ENCODE data around the gene CDNF.

The CDNF gene

DNA sequence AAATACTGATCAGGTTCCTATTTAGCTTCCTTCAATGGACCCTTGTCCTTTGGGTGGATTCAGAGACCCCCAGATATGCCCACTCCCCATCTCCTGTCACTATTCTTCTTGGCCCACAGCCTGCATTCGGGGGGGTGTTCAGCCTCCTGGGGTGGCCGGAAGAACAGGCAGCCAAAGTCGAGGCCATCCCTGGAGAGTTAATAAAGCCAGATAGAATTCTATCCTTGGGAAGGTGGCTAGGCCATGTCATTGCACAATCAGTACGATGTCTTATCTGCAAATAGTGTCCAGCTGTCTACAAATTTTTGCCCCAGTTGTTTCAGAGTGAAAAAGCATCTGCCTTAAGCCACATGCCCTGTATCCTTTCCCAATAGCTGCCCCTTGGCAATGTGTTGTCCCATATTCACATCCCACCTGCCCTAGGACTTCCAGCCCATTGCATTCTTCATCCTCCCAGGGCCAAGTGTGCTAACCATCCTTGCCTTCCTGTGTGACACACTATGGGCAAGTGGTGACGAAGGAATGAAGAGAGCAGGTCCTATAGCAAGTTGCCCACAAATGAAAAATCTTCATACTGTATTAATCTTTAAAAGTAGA lies 53.3 kb downstream of the CDNF start:
- DNase-seq: no peak

DNA sequence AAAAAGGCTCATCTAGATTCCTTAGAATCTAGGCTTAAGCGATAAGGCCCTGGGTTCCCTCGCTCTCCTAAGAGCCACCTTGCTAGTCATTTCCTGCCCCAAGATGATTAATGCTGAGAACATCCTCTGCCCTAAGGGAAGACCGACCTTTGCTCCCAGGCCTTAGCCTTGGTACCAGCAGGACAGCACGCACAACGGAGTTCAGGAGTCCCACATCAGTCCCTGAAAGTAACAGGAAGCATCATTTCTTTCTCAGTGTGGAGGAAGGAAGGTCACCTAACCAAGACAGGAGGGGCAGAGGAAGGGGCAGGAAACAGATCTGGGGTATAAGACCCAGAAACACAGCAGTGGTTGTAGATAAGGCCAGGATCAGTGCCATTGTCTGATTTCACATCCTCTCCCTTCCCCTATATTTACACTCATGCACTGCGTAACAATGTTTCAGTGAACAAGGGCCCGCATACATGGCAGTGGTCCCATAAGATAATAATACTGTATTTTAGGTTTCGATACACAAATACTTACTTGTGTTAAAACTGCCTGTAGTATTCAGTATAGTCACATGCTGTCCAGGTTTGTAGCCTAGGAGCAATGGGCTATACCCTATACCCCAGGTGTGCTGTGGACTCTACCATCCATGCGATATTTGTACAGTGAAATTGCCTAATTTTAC lies 55.0 kb downstream of the CDNF start:
- no peak for DNase-seq

DNA sequence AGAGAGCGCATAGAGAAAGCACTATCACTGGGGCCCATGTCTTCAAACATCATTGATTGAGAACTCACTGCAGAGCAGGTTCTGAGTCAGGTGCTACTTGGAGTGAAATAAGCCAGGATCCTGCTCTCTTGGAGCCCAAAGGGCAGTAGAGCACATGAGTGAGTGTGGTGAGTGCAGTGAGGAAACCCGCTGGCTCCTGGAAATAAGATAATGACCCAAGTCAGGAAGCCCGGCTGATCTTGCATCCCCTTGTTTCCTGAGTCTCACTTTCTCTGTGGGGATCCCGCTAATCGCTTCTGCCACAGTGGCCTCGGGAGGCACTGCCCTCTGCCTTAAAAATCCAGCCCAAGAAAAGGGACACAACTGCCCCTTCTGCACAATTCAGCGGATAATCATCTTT lies 56.1 kb downstream of the CDNF start:
- no peak for DNase-seq

DNA sequence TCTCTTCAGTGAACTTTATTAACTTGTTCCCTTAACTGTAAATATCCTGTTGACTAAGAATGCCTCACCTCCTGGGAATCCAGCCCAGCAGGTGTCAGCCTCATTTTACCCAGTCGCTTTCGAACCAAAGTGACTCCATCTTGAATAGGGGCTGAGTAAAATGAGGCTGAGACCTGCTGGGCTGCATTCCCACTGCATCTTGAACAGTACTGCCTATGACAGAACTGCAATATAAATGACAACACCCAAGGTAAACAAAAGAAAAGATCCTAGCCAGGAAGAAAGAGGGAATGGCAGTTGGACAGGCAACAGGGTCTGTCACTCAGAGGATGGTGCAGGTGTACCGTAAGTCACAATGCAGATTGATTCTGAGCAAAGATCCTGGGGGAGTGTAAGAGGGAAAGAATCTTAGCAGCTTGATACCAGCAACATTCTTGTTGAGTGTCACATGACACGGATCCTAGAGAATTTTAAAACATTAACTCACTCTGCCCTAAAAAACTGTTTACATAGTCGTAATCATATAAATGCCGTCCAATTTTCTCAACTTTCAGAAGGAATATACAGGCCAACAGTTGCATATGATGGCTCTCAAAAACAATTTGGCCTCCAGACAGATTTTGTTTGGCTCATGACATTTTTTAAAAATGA lies 58.7 kb downstream of the CDNF start:
- no peak for DNase-seq

DNA sequence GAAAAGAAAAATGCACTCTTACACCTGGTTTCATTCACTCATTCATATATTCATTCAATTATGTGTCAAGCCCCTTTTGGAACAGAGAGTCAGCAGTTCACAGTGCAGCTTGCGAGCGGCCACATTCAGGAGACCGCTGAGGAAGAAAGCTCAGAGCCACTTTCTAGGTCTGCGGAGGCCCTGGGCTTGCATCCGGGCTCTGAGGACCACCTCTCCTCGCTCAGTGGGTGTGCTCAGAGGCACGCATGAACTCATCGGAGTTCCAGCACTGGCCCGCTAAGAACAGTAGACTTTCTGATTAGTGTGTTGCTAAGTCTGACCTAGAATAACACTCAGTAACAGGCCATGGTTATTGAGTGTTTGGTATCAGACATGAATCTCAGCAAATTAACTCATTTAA lies 61.3 kb downstream of the CDNF start:
- no peak for DNase-seq

DNA sequence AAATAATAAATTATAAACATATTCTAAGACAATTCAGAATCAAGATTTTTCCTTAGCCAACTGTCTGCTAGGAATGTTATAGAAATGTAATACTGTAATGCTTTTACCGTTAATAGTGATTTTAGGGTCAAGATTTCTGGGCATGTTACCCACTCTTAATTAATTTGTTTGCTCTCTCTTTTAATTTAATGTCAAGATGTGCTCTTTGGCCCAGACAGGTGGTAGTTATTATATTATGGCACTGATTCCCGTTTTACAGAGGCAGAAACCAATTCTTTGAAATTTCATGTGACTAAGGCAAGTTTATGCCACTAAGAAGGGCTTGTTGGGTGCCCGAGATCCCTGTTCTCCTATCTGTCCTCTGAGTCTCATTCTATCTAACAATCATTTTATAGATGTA lies 62.2 kb downstream of the CDNF start:
- no peak for DNase-seq

DNA sequence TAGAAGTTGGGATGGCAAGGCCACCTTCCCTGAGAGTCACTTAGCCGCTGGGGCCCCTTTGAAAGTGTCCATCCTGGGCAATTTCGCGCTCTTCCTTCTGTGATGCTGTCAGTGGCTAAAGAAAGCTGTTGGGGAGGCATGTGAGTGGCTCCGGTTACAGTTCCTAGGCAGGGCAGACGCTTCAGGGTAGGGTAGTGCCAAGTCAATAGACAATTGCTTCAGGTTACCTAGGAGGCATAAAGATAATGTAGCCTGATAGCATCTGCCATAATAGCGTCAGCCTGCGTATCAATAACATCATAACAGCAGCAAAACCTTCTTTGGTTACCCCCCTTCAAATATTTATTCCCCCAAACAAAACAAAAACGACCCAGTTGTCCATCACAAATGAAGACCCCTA lies 63.0 kb downstream of the CDNF start, which contains the start of gene FAM107B:
Gene FAM107B (minus strand): TSS at position 101 of the 400 bp plus-strand sequence. CDS start 234 bp downstream, outside the sequence.
- DNase-seq: no peak

DNA sequence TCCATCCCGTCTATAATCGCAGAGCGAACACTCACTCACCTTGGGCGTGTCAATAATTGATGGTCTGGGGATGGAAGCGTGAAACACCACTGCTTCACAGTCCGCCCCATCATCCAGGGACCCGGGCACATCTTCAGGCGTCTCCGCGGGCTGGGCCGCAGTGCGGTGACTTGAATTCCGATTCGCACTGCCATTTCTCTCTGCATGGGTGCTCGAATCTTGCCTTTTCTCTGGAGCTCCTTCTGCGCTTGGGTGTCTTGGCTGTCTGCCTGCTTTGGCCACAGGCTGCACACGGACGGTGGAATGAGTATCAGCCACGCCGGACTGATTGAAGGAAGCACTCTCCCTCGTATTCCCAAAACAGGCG lies 63.6 kb downstream of the CDNF start:
- DNase-seq: no peak

DNA sequence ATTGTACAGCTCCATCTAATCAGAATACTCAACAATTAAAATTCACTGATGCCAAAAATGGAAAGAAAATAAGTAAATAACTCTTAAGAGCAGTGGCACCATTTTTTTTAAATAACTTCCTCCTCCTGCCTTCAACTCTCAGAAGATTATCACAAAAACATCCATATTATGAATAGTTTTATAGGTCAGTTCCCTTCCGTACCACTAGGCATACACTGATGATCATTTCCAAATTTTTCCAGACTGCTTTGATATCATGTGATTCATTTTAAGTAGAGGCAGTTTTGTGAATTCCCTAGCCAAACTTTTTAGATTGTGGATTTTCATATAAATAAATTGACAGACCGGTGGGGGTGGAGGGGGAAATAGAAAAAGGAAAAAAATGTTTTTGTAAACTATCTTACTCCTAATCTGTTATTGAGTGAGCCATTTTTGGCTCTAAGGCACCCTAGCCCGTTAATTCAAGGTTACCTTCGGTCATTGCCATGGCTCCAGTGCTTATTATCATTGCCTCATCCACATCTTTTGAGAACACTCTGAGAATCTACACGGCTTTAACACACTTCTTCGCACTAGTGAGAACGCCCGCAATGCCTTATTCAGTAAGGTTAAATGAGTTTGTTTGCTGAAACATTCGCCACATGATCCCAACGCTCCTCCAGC lies 64.2 kb downstream of the CDNF start:
- DNase-seq: no peak

DNA sequence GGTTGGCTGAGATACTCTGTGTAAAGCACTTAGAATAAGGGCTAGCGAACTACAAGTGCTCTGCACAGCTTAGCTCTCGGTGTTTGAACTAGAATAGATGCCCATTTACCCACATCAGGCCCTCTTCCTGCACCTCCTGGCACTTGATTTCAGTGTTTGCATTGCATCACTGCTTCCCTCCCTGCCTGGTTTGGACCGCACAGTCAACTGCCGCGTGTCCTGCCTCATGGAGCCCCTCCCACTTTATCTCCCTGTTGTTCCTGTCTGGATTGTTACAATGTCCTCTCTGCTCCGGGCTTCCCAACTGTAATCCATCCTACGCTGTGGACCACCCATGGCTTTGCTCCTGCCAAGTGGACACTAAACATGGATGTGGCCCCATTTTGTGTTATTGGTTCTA lies 65.4 kb downstream of the CDNF start:
- peak; percentile 12 for DNase-seq

DNA sequence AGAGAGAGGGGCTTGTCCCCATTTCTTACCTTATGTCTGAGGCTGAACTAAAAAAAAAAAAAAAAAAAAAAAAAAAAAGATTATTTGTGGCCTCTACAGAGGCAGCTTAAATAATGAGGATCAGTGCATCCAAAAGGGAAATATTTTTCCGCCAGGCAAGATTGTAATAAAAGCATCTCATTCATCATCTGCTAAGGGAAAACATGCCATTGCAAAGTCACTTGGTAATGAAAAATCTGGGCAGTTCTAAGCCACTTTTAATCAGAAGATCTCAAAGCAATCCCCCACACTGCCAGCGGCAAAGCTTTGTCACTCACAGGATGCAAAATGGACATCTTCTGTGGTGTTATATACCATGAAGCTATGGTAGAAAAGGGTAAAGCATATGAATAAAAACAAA lies 66.9 kb downstream of the CDNF start:
- DNase-seq: no peak
